ENCODE results near the gene CCDC88A.

- TF ChIP-seq CTCF (IDR thresholded peaks at IDR 0.05) (no peak), POLR2A (IDR thresholded peaks at IDR 0.05) (no peak), POLR2AphosphoS5 (IDR thresholded peaks at IDR 0.05) (no peak), EP300 (IDR thresholded peaks at IDR 0.05) (no peak)
These were observed 10.7 kb upstream of the CCDC88A start for GRCh38 chr2:55430211-55430975.
